Glutamatergic neuron (in vitro differentiated cells): Measurements from ENCODE around the gene OR2V2. TPM values are rescaled to one million over a fixed set of nuclear protein-coding genes. Genes with fewer than 3 reads are reported as not detected.
A peak's percentile ranks its signal among the peaks of the same experiment; 100 is the strongest.

Experiments used
- DNase-seq: peaks from one replicate; pipeline ENCODE4 v3.0.0; 2022
- H3K27ac Mint-ChIP-seq: one replicate; pipeline ENCODE4 v1.8.0; 2020; ENCODE audit warnings: mild to moderate bottlenecking, mixed read lengths, inconsistent platforms; ENCODE audit not compliant: unreplicated experiment
- H3K27me3 Mint-ChIP-seq: one replicate; pipeline ENCODE4 v1.8.0; 2020; ENCODE audit warnings: mild to moderate bottlenecking, moderate library complexity, mixed read lengths, inconsistent platforms; ENCODE audit not compliant: unreplicated experiment
- H3K36me3 Mint-ChIP-seq: one replicate; pipeline ENCODE4 v1.8.0; 2020; ENCODE audit warnings: mild to moderate bottlenecking, mixed read lengths, inconsistent platforms; ENCODE audit not compliant: unreplicated experiment
- H3K4me1 Mint-ChIP-seq: one replicate; pipeline ENCODE4 v1.8.0; 2020; ENCODE audit warnings: mild to moderate bottlenecking, low read depth, mixed read lengths, inconsistent platforms; ENCODE audit not compliant: unreplicated experiment
- H3K4me3 Mint-ChIP-seq: one replicate; pipeline ENCODE4 v1.8.0; 2020; ENCODE audit warnings: mild to moderate bottlenecking, mixed read lengths, inconsistent platforms; ENCODE audit not compliant: unreplicated experiment
- H3K9me3 Mint-ChIP-seq: one replicate; pipeline ENCODE4 v1.8.0; 2020; ENCODE audit warnings: mild to moderate bottlenecking, moderate library complexity, mixed read lengths, inconsistent platforms; ENCODE audit not compliant: unreplicated experiment
- CTCF ChIP-seq: fragments of 200-600 bp; sonication (generic); IDR thresholded peaks from one replicate; pipeline ENCODE4 v1.5.0; 2021; ENCODE audit not compliant: partially characterized antibody, unreplicated experiment
- total RNA-seq: library from RNA; stranded (reverse); fragmentation: NEBNext Ultra II Directional; extraction: Animal tissue kit (Norgen Biotek cat#: 25700); gene quantifications from one replicate; pipeline ENCODE4 v1.2.1, GENCODE V29; 2021; ENCODE audit not compliant: unreplicated experiment

OR2V2 gene
- total RNA-seq, 1 donor from 2014 or later: not detected

GRCh38 chr5:181192337-181193046, 45.1 kb downstream of the OR2V2 start:
- H3K4me3 Mint-ChIP-seq: peak overlapping the region; percentile 89
- peak overlapping the region; percentile 76 for H3K27ac Mint-ChIP-seq
- no peak for DNase-seq
- H3K9me3 Mint-ChIP-seq: peaks cover 38% of the 10 kb centered on the region
- no peak for TF ChIP-seq CTCF
- peaks cover 8% of the 10 kb centered on the region for H3K36me3 Mint-ChIP-seq
- H3K27me3 Mint-ChIP-seq: peaks cover 39% of the 10 kb centered on the region
- peaks cover 6% of the 10 kb centered on the region for H3K4me1 Mint-ChIP-seq

DNA sequence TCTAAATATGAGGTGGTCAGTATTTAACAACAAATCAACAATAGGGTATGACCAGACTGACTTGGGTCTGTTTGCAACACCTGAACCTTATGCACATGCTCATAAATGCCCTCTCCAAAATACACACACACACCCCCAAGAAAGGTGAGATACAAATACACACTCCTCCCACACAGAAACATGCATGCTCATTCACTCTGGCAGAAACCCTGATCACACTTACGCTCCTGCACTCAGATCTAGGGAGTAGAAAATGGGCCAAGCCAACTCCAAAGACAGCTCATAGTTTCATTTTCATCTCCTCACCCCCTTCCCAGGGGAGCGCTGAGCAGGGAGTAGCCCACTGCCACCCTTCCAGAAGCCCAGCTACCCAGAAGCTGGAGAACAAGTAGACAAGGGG, 46.3 kb downstream of the OR2V2 start:
- Mint-ChIP-seq H3K9me3 (peaks cover 26% of the 10 kb centered on the region), H3K27me3 (peaks cover 30% of the 10 kb centered on the region), H3K27ac (no peak overlapping the region), H3K36me3 (peaks cover 4% of the 10 kb centered on the region), H3K4me3 (no peak overlapping the region), H3K4me1 (peaks cover 3% of the 10 kb centered on the region)
- TF ChIP-seq CTCF: no peak
- no peak for DNase-seq

DNA sequence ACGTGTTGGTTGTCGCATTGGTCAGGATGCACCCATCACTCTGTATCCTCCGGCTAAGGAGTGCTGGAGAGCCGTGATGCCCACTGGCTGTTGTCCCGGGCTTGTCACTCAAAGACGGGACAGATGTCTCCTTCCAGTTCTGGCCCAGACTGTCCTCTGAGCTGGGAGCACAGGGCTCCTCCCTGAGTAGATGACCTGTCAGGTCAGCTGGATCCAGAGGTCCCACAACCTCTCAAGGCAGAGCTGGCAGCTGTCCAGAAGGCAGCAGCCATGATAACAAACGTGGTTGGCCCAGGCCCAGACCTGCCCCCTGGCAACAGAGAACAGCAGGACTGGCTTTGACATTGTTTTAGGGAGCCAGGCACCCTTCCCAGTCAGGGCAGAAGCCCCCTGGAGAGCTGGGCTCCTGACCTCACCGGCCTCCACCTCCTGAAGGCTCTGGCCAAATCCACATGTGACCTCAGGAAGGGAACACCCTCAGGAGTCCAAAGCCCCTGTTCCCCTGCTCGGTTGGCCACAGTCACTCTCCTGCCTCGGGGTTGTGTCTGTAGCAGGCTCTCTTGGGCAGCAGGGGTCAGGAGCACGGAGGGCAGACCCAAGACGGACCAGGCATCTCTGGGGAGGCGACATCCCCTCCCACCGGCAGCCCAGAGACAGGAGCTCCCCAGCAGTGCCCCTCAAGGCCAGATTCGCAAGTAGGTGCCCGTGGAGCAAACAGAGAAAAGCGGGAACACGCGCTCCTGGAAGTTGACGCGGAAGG, 47.3 kb downstream of the OR2V2 start:
- Mint-ChIP-seq H3K9me3 (peaks cover 19% of the 10 kb centered on the region), H3K4me1 (peaks cover 5% of the 10 kb centered on the region), H3K27me3 (peaks cover 27% of the 10 kb centered on the region), H3K27ac (no peak overlapping the region), H3K36me3 (no peaks in the 10 kb centered on the region), H3K4me3 (no peak overlapping the region)
- DNase-seq: no peak
- TF ChIP-seq CTCF: no peak

GRCh38 chr5:181195249-181195761, 47.9 kb downstream of the OR2V2 start:
- Mint-ChIP-seq H3K27ac (no peak overlapping the region), H3K4me1 (peaks cover 11% of the 10 kb centered on the region), H3K27me3 (peaks cover 24% of the 10 kb centered on the region), H3K9me3 (peaks cover 14% of the 10 kb centered on the region), H3K4me3 (no peak overlapping the region), H3K36me3 (no peaks in the 10 kb centered on the region)
- TF ChIP-seq CTCF: no peak
- no peak for DNase-seq
